Measurements from ENCODE around the gene UNCX.
"Not testable (repeated sequence)": the region's sequence is repeated elsewhere in the genome, so short reads cannot be mapped to it uniquely, and the experiment has no call there.

The UNCX gene

DNA sequence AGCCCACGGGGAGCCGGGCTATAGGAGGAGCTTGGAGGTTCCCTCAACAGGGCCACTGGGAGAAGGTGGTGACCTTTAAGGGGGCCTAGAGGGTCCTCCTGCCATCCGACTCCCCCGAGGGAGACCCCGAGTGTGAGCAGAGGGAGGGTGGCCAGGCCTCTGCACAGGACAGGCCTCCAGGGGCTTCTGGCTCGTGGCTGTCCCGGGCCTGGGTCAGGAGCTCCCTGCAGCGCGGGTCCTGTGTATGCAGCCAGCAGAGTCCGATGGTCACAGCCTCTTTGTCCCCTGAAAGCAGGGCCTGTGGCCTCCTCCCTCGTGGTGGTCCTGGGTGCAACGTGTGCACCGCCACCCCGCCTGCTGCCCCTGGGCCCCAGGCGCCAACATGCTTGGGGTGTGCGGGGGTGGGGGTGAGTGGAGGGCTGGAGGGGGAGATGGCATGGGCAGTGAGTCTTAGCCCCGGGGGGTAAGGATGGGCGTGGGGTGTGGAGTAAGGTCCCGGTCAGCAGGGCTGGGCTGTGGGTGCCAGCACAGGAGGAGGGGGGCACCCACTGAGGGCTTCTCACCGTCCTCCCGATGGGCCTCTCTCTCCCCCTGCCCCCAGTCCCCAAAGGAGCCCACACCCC is 27.1 kb downstream of the UNCX start:
- no peak overlapping the region for H4K8ac ChIP-seq (ENCODE audit: low read depth, low read length)
- H3K18ac ChIP-seq (ENCODE audit: low read length), result no peak overlapping the region
- no peak for DNase-seq
- H4K91ac ChIP-seq (ENCODE audit: low read depth, low read length), result no peak overlapping the region
- no peak overlapping the region for H2BK12ac ChIP-seq (ENCODE audit: low read length)
- H3K9ac ChIP-seq (ENCODE audit: low read length), result no peak overlapping the region
- peaks cover 5% of the 10 kb centered on the region for H3K9me3 ChIP-seq (ENCODE audit: insufficient read depth, low read depth, low read length)
- no peak overlapping the region for H2AFZ ChIP-seq (ENCODE audit: insufficient read depth, low read length, poor library complexity)
- H2BK5ac ChIP-seq (ENCODE audit: low read depth, low read length, poor library complexity), result no peak overlapping the region
- no peaks in the 10 kb centered on the region for H3K36me3 ChIP-seq (ENCODE audit: control insufficient read depth in 1 of 2, insufficient read depth in 2 of 2, low read length in 2 of 2)
- no peak overlapping the region for H3K14ac ChIP-seq (ENCODE audit: low read length)
- no peak overlapping the region for H3K23ac ChIP-seq (ENCODE audit: low read length)
- H3K4me1 ChIP-seq (ENCODE audit: control insufficient read depth in 1 of 2, insufficient read depth in 2 of 2, low read length in 2 of 2), result no peaks in the 10 kb centered on the region
- WGBS (ENCODE audit: extremely low coverage, insufficient coverage, insufficient read length), result no CpG with 5 or more reads among the region's 21 CpGs
- H3K27ac ChIP-seq (ENCODE audit: low read depth, low read length), result no peak overlapping the region
- H3K4ac ChIP-seq (ENCODE audit: low read depth, low read length), result no peak overlapping the region
- H3K4me2 ChIP-seq (ENCODE audit: low read length), result no peak overlapping the region
- no peak overlapping the region for H3K4me3 ChIP-seq (ENCODE audit: low read depth, low read length)
- H2AK5ac ChIP-seq (ENCODE audit: low read length), result no peak overlapping the region
- no peak overlapping the region for H4K12ac ChIP-seq (ENCODE audit: low read depth, low read length)
- H3K79me2 ChIP-seq (ENCODE audit: control insufficient read depth, insufficient read depth, low read length, poor library complexity), result no peaks in the 10 kb centered on the region
- H3K27me3 ChIP-seq (ENCODE audit: insufficient read depth, low read length), result no peaks in the 10 kb centered on the region
- no peak overlapping the region for H2BK120ac ChIP-seq (ENCODE audit: insufficient read depth, low read length, poor library complexity)
- no peaks in the 10 kb centered on the region for H3K79me1 ChIP-seq (ENCODE audit: low read length)

DNA sequence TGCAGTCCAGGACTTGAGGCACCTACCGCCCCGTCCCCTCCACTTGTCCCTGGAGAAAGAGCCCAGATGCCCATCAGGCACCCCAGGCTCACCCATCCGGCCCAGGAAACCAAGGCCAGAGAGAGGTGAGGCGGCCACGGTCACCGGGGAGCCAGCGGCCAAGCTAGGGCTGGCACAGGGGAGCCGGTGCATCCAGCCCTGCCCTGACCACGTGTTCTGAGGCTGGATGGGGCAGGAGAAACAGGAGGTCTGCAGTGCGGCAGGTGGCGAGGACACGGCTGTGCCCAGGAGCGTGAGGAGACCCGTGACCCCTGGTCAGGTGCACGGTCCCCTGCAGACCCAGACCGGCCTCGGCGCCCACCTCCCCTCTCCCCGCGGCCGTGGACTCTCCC is 27.6 kb downstream of the UNCX start:
- Histone ChIP-seq H3K18ac (ENCODE audit: low read length) (no peak overlapping the region), H3K79me2 (ENCODE audit: control insufficient read depth, insufficient read depth, low read length, poor library complexity) (no peaks in the 10 kb centered on the region), H3K23ac (ENCODE audit: low read length) (no peak overlapping the region), H3K4me2 (ENCODE audit: low read length) (no peak overlapping the region), H3K4ac (ENCODE audit: low read depth, low read length) (no peak overlapping the region), H3K36me3 (ENCODE audit: control insufficient read depth in 1 of 2, insufficient read depth in 2 of 2, low read length in 2 of 2) (no peaks in the 10 kb centered on the region), H3K79me1 (ENCODE audit: low read length) (no peaks in the 10 kb centered on the region), H3K4me3 (ENCODE audit: low read depth, low read length) (no peak overlapping the region), H3K14ac (ENCODE audit: low read length) (no peak overlapping the region), H4K12ac (ENCODE audit: low read depth, low read length) (no peak overlapping the region), H2AFZ (ENCODE audit: insufficient read depth, low read length, poor library complexity) (no peak overlapping the region), H4K91ac (ENCODE audit: low read depth, low read length) (no peak overlapping the region), H2BK5ac (ENCODE audit: low read depth, low read length, poor library complexity) (no peak overlapping the region), H4K8ac (ENCODE audit: low read depth, low read length) (no peak overlapping the region), H3K4me1 (ENCODE audit: control insufficient read depth in 1 of 2, insufficient read depth in 2 of 2, low read length in 2 of 2) (no peaks in the 10 kb centered on the region), H3K27me3 (ENCODE audit: insufficient read depth, low read length) (no peaks in the 10 kb centered on the region), H2BK120ac (ENCODE audit: insufficient read depth, low read length, poor library complexity) (no peak overlapping the region), H3K27ac (ENCODE audit: low read depth, low read length) (no peak overlapping the region), H2BK12ac (ENCODE audit: low read length) (no peak overlapping the region), H2AK5ac (ENCODE audit: low read length) (no peak overlapping the region), H3K9me3 (ENCODE audit: insufficient read depth, low read depth, low read length) (peaks cover 5% of the 10 kb centered on the region), H3K9ac (ENCODE audit: low read length) (no peak overlapping the region)
- no CpG with 5 or more reads among the region's 21 CpGs for WGBS (ENCODE audit: extremely low coverage, insufficient coverage, insufficient read length)
- no peak for DNase-seq

DNA sequence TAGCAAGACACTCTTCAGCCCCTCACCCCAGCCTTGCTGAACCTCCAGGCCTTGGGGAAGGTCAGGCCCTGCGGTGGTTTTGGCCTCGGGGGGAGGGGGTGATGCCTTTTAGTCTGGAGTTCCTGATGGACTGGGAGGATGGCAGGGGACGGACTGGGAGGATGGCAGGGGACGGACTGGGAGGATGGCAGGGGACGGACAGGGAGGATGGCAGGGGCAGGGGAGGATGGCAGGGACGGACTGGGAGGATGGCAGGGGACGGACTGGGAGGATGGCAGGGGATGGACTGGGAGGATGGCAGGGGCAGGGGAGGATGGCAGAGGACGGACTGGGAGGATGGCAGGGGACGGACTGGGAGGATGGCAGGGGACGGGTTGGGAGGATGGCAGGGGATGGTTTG is 28.4 kb downstream of the UNCX start:
- H4K12ac ChIP-seq (ENCODE audit: low read depth, low read length); H2AK5ac ChIP-seq (ENCODE audit: low read length); H2BK120ac ChIP-seq (ENCODE audit: insufficient read depth, low read length, poor library complexity); H3K18ac ChIP-seq (ENCODE audit: low read length); H3K4ac ChIP-seq (ENCODE audit: low read depth, low read length); H3K79me2 ChIP-seq (ENCODE audit: control insufficient read depth, insufficient read depth, low read length, poor library complexity); H2BK5ac ChIP-seq (ENCODE audit: low read depth, low read length, poor library complexity); H3K27ac ChIP-seq (ENCODE audit: low read depth, low read length); H3K14ac ChIP-seq (ENCODE audit: low read length); H2BK12ac ChIP-seq (ENCODE audit: low read length); H3K9me3 ChIP-seq (ENCODE audit: insufficient read depth, low read depth, low read length); DNase-seq; H4K91ac ChIP-seq (ENCODE audit: low read depth, low read length); H3K27me3 ChIP-seq (ENCODE audit: insufficient read depth, low read length); H3K9ac ChIP-seq (ENCODE audit: low read length); H3K79me1 ChIP-seq (ENCODE audit: low read length); H3K4me2 ChIP-seq (ENCODE audit: low read length); H2AFZ ChIP-seq (ENCODE audit: insufficient read depth, low read length, poor library complexity); H4K8ac ChIP-seq (ENCODE audit: low read depth, low read length); H3K4me3 ChIP-seq (ENCODE audit: low read depth, low read length); H3K23ac ChIP-seq (ENCODE audit: low read length); H3K4me1 ChIP-seq (ENCODE audit: control insufficient read depth in 1 of 2, insufficient read depth in 2 of 2, low read length in 2 of 2); H3K36me3 ChIP-seq (ENCODE audit: control insufficient read depth in 1 of 2, insufficient read depth in 2 of 2, low read length in 2 of 2): not testable (repeated sequence)
- no CpG with 5 or more reads among the region's 10 CpGs for WGBS (ENCODE audit: extremely low coverage, insufficient coverage, insufficient read length)

DNA sequence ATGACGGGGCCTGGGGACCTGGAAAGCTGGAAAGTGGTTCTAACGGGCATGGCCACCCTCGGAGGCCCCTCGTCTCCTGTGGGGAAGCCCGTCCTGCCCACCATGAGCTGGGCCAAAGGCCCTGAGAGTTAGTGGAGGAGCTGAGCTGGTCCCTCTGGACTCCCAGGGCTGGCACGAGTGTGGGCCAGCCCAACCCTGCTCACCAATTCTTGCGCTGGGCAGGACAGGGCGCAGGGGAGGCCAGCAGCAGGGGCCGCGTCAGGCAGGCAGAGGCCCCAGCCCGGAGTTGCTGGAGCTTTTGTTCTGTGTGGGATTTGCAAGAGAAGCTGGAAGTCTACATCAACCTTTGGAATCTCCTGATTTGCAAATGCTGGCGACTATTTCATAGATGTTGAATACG is 29.8 kb downstream of the UNCX start:
- no peaks in the 10 kb centered on the region for H3K79me2 ChIP-seq (ENCODE audit: control insufficient read depth, insufficient read depth, low read length, poor library complexity)
- no peaks in the 10 kb centered on the region for H3K79me1 ChIP-seq (ENCODE audit: low read length)
- H3K4me3 ChIP-seq (ENCODE audit: low read depth, low read length), result no peak overlapping the region
- H3K4me1 ChIP-seq (ENCODE audit: control insufficient read depth in 1 of 2, insufficient read depth in 2 of 2, low read length in 2 of 2), result no peaks in the 10 kb centered on the region
- no peak for DNase-seq
- no peak overlapping the region for H2AFZ ChIP-seq (ENCODE audit: insufficient read depth, low read length, poor library complexity)
- H3K27ac ChIP-seq (ENCODE audit: low read depth, low read length), result no peak overlapping the region
- H3K14ac ChIP-seq (ENCODE audit: low read length), result no peak overlapping the region
- H3K4me2 ChIP-seq (ENCODE audit: low read length), result no peak overlapping the region
- peaks cover 5% of the 10 kb centered on the region for H3K9me3 ChIP-seq (ENCODE audit: insufficient read depth, low read depth, low read length)
- H3K4ac ChIP-seq (ENCODE audit: low read depth, low read length), result no peak overlapping the region
- WGBS (ENCODE audit: extremely low coverage, insufficient coverage, insufficient read length), result no CpG with 5 or more reads among the region's 13 CpGs
- no peaks in the 10 kb centered on the region for H3K36me3 ChIP-seq (ENCODE audit: control insufficient read depth in 1 of 2, insufficient read depth in 2 of 2, low read length in 2 of 2)
- H3K9ac ChIP-seq (ENCODE audit: low read length), result no peak overlapping the region
- H2BK5ac ChIP-seq (ENCODE audit: low read depth, low read length, poor library complexity), result no peak overlapping the region
- H3K27me3 ChIP-seq (ENCODE audit: insufficient read depth, low read length), result no peaks in the 10 kb centered on the region
- H2BK12ac ChIP-seq (ENCODE audit: low read length), result no peak overlapping the region
- H2BK120ac ChIP-seq (ENCODE audit: insufficient read depth, low read length, poor library complexity), result no peak overlapping the region
- H4K12ac ChIP-seq (ENCODE audit: low read depth, low read length), result no peak overlapping the region
- H3K23ac ChIP-seq (ENCODE audit: low read length), result no peak overlapping the region
- H4K8ac ChIP-seq (ENCODE audit: low read depth, low read length), result no peak overlapping the region
- H3K18ac ChIP-seq (ENCODE audit: low read length), result no peak overlapping the region
- no peak overlapping the region for H2AK5ac ChIP-seq (ENCODE audit: low read length)
- H4K91ac ChIP-seq (ENCODE audit: low read depth, low read length), result no peak overlapping the region
